IMR-90 (cell line): Measurements from ENCODE around the gene WWP2. TPM values are rescaled to one million over a fixed set of nuclear protein-coding genes. Genes with fewer than 3 reads are reported as not detected.

Source experiments
- ATAC-seq: fragments of 200-7000 bp; cut with Tn5 transposase; 2 replicates; pipeline ENCODE4 v1.9.1; 2020; ENCODE audit warnings: low read depth, mild to moderate bottlenecking, moderate library complexity
- BruUV-seq: library from RNA; stranded (reverse); fragments of 400-500 nt; replicated peaks from 2 replicates; lab custom pipeline; 2021; lab: Mats Ljungman, UMichigan
- CTCF ChIA-PET: fragments of 300-600 bp; formaldehyde crosslinking; extraction: SDS; loops from one replicate; lab custom pipeline; 2021; ENCODE audit warnings: antibody characterized with exemption; lab: Yijun Ruan, JAX
- POLR2A ChIA-PET: fragments of 300-600 bp; sonication (Branson Sonifier 250); formaldehyde crosslinking; loops from one replicate; lab custom pipeline; 2022; ENCODE audit warnings: antibody characterized with exemption; ENCODE audit not compliant: unreplicated experiment; lab: Charles Lee
- DNase-seq: peaks from one replicate; pipeline ENCODE4 v3.0.0; 2013
- H2AFZ ChIP-seq: replicated peaks from 2 replicates; pipeline ENCODE3; 2013; ENCODE audit warnings: low read length, mild to moderate bottlenecking; ENCODE audit not compliant: poor library complexity
- H2AK5ac ChIP-seq: 2 replicates; pipeline ENCODE4 v1.6.1; 2013; ENCODE audit warnings: low read depth, low read length, inconsistent platforms
- H2AK9ac ChIP-seq: replicated peaks from 2 replicates; pipeline ENCODE3; 2013; ENCODE audit warnings: mild to moderate bottlenecking, low read depth, low read length, moderate library complexity; ENCODE audit not compliant: poor library complexity
- H2BK120ac ChIP-seq: 2 replicates; pipeline ENCODE4 v1.6.1; 2013; ENCODE audit warnings: low read depth, low read length, inconsistent platforms
- H2BK15ac ChIP-seq: 3 replicates; pipeline ENCODE4 v1.6.1; 2013; ENCODE audit warnings: low read depth, low read length, inconsistent platforms
- H2BK20ac ChIP-seq: 2 replicates; pipeline ENCODE4 v1.6.1; 2013; ENCODE audit warnings: low read depth, mild to moderate bottlenecking, inconsistent platforms, low read length, moderate library complexity
- H2BK5ac ChIP-seq: 2 replicates; pipeline ENCODE4 v1.6.1; 2013; ENCODE audit warnings: mild to moderate bottlenecking, low read depth, low read length, inconsistent platforms; ENCODE audit not compliant: poor library complexity, severe bottlenecking
- H3K14ac ChIP-seq: replicated peaks from 2 replicates; pipeline ENCODE4 v1.6.1; 2013; ENCODE audit warnings: low read depth, low read length, inconsistent platforms
- H3K18ac ChIP-seq: 2 replicates; pipeline ENCODE4 v1.6.1; 2013; ENCODE audit warnings: low read depth, low read length, control low read depth
- H3K23ac ChIP-seq: 2 replicates; pipeline ENCODE4 v1.6.1; 2013; ENCODE audit warnings: low read depth, low read length, inconsistent platforms
- H3K27ac ChIP-seq: 2 replicates; pipeline ENCODE4 v1.5.1; 2013; ENCODE audit warnings: mild to moderate bottlenecking, control low read depth, low read length; ENCODE audit not compliant: insufficient read depth
- H3K27me3 ChIP-seq: 2 replicates; pipeline ENCODE4 v1.6.1; 2013; ENCODE audit warnings: low read length; ENCODE audit not compliant: control insufficient read depth, insufficient read depth
- H3K36me3 ChIP-seq: 2 replicates; pipeline ENCODE4 v1.6.1; 2013; ENCODE audit warnings: low read length, mixed read lengths; ENCODE audit not compliant: control insufficient read depth, insufficient read depth
- H3K4ac ChIP-seq: 2 replicates; pipeline ENCODE4 v1.6.1; 2013; ENCODE audit warnings: low read depth, low read length, inconsistent platforms
- H3K4me1 ChIP-seq: 2 replicates; pipeline ENCODE4 v1.6.1; 2013; ENCODE audit warnings: low read length, mixed read lengths; ENCODE audit not compliant: control insufficient read depth, insufficient read depth
- H3K4me2 ChIP-seq: 2 replicates; pipeline ENCODE4 v1.6.1; 2013; ENCODE audit warnings: low read depth, mild to moderate bottlenecking, control low read depth, low read length, moderate library complexity
- H3K4me3 ChIP-seq: 2 replicates; pipeline ENCODE4 v1.5.1; 2013; ENCODE audit warnings: low read depth, mild to moderate bottlenecking, control low read depth, low read length, moderate library complexity; ENCODE audit not compliant: insufficient read depth
- H3K56ac ChIP-seq: 2 replicates; pipeline ENCODE4 v1.6.1; 2013; ENCODE audit warnings: low read length, inconsistent platforms; ENCODE audit not compliant: insufficient read depth; ENCODE audit errors: extremely low read depth
- H3K79me1 ChIP-seq, 2 experiments: 2 replicates each; pipeline ENCODE4 v1.6.1; 2013; ENCODE audit warnings: low read length in 2 of 2, inconsistent platforms in 1 of 2, low read depth in 1 of 2
- H3K9ac ChIP-seq: 2 replicates; pipeline ENCODE4 v1.6.1; 2013; ENCODE audit warnings: low read depth, low read length, control low read depth
- H3K9me1 ChIP-seq: 2 replicates; pipeline ENCODE4 v1.6.1; 2013; ENCODE audit warnings: low read length, inconsistent platforms; ENCODE audit not compliant: insufficient read depth
- H3K9me3 ChIP-seq: 2 replicates; pipeline ENCODE4 v1.6.1; 2013; ENCODE audit warnings: low read length; ENCODE audit not compliant: control insufficient read depth, insufficient read depth
- H4K20me1 ChIP-seq: 2 replicates; pipeline ENCODE4 v1.6.1; 2013; ENCODE audit warnings: low read length, inconsistent platforms; ENCODE audit not compliant: insufficient read depth
- H4K5ac ChIP-seq: 2 replicates; pipeline ENCODE4 v1.6.1; 2013; ENCODE audit warnings: mild to moderate bottlenecking, low read depth, low read length, control low read depth
- H4K8ac ChIP-seq, 2 experiments: 2 replicates each; pipeline ENCODE4 v1.6.1; 2013; ENCODE audit warnings: low read depth in 2 of 2, low read length in 2 of 2, control low read depth in 1 of 2, inconsistent platforms in 1 of 2
- H4K91ac ChIP-seq: 2 replicates; pipeline ENCODE4 v1.6.1; 2013; ENCODE audit warnings: low read depth, low read length, inconsistent platforms; ENCODE audit not compliant: insufficient read depth
- MAZ ChIP-seq: IDR thresholded peaks from 2 replicates; pipeline ENCODE4 v1.6.1; 2012; ENCODE audit warnings: low read depth, mild to moderate bottlenecking, low read length, improper control_type of control experiment, moderate library complexity, borderline replicate concordance
- WGBS, 2 experiments: methylation state at CpG; one replicate each; pipeline versions ENCODE4 v1.1.5 to v1.1.7; 2013; ENCODE audit warnings: missing lambda C conversion rate in 2 of 2; ENCODE audit not compliant: insufficient read length in 1 of 2; ENCODE audit errors: extremely low coverage in 2 of 2; 5-methylcytosine and 5-hydroxymethylcytosine counted together
- dilution Hi-C: fragments of 300-500 bp; cut with HindIII; formaldehyde crosslinking; loops from one replicate; pipeline ENCODE4 v1.14.3; 2018; ENCODE audit warnings: low sequenced_read_pairs; ENCODE audit not compliant: unreplicated experiment
- in situ Hi-C: fragments of 300-500 bp; cut with MboI; formaldehyde crosslinking; loops from 3 replicates; pipeline ENCODE4 v1.14.3; 2019; ENCODE audit warnings: low sequenced_read_pairs, inconsistent platforms, mixed read lengths
- intact Hi-C: fragments of 100-400 bp; cut with micrococcal nuclease; formaldehyde crosslinking; loops from 2 replicates; pipeline ENCODE4 v1.10.0; 2022
- polyA plus RNA-seq, 3 experiments: library from polyadenylated mRNA; depleted of rRNA; stranded (reverse); fragments of >200 nt; gene quantifications; 2 replicates each; pipeline ENCODE4 v1.2.3, GENCODE V29; 2012; ENCODE audit warnings: low replicate concordance in 1 of 3
- total RNA-seq: library from RNA; depleted of rRNA; stranded (reverse); fragments of >200 nt; gene quantifications from 2 replicates; pipeline ENCODE4 v1.2.3, GENCODE V29; 2012

Gene WWP2
- total and polyA plus RNA-seq, 2 of the 4 experiments (the other 2 are of a cell fraction), result 12.7 to 13.7 TPM

GRCh38 chr16:69779724-69780123 is 17.6 kb downstream of the WWP2 start:
- no peak overlapping the region for H4K8ac ChIP-seq
- WGBS, 2 experiments, result no CpG with 5 or more reads among the region's 2 CpGs
- no peak for DNase-seq
- H3K27ac ChIP-seq, result no peak overlapping the region
- H4K91ac ChIP-seq, result no peak overlapping the region
- no peaks in the 10 kb centered on the region for H4K20me1 ChIP-seq
- H3K4me2 ChIP-seq, result no peak overlapping the region
- H3K4me3 ChIP-seq, result no peak overlapping the region
- no peak for TF ChIP-seq MAZ
- in situ Hi-C loops (no loop called here), intact Hi-C loops (no loop called here), dilution Hi-C loops (no loop called here)
- no peak overlapping the region for H3K4ac ChIP-seq
- H3K9me1 ChIP-seq, result no peaks in the 10 kb centered on the region
- H3K23ac ChIP-seq, result no peak overlapping the region
- no peak overlapping the region for H3K18ac ChIP-seq
- no peak overlapping the region for H3K56ac ChIP-seq
- no peaks in the 10 kb centered on the region for H3K27me3 ChIP-seq
- H3K14ac ChIP-seq, result no peak overlapping the region
- H2AK9ac ChIP-seq, result no peak overlapping the region
- peaks cover 5 to 30% of the 10 kb centered on the region in 2 experiments for H3K79me1 ChIP-seq
- ChIA-PET CTCF (no interaction called here), POLR2A (no interaction called here)
- no peak overlapping the region for H3K9ac ChIP-seq
- no peak overlapping the region for H4K5ac ChIP-seq
- 0 out of 2 replicates have a peak, but pooled peaks cover 3% of the 10 kb centered on the region for H3K9me3 ChIP-seq
- H3K36me3 ChIP-seq, result peaks cover 2% of the 10 kb centered on the region
- no peak overlapping the region for H2BK20ac ChIP-seq
- ATAC-seq, result no peak
- H2BK15ac ChIP-seq, result no peak overlapping the region
- H2BK5ac ChIP-seq, result no peak overlapping the region
- H2BK120ac ChIP-seq, result no peak overlapping the region
- H2AK5ac ChIP-seq, result no peak overlapping the region
- BruUV-seq, result no TSS peak
- H2AFZ ChIP-seq, result no peak overlapping the region
- no peaks in the 10 kb centered on the region for H3K4me1 ChIP-seq
